Activated CD8-positive, alpha-beta memory T cell treated with anti-CD3 and anti-CD28 coated beads, Interleukin-2, amount 10 ng/mL, durations not matched to agents 7 days and 5 days (primary cell): Measurements from ENCODE around the gene OASL. TPM values are rescaled to one million over a fixed set of nuclear protein-coding genes. Genes with fewer than 3 reads are reported as not detected.

Source experiments
- ATAC-seq: fragments of 150-1000 bp; cut with Tn5 transposase; one replicate; pipeline ENCODE4 v1.10.0; 2021; ENCODE audit warnings: moderate library complexity
- CTCF ChIA-PET: fragments of 350-600 bp; sonication (Branson Sonifier 250); formaldehyde crosslinking; loops from one replicate; lab custom pipeline; 2021; ENCODE audit warnings: antibody characterized with exemption; lab: Charles Lee
- DNase-seq: peaks from one replicate; pipeline ENCODE4 v3.0.0-alpha.2; 2020
- H3K27ac Mint-ChIP-seq: one replicate; pipeline ENCODE4 v1.8.0; 2021; ENCODE audit warnings: mild to moderate bottlenecking, mixed read lengths
- H3K27me3 Mint-ChIP-seq: one replicate; pipeline ENCODE4 v1.8.0; 2021; ENCODE audit warnings: mixed read lengths
- H3K36me3 Mint-ChIP-seq: one replicate; pipeline ENCODE4 v1.8.0; 2021; ENCODE audit warnings: mild to moderate bottlenecking, mixed read lengths
- H3K4me1 Mint-ChIP-seq: one replicate; pipeline ENCODE4 v1.8.0; 2021; ENCODE audit warnings: mixed read lengths
- H3K4me3 Mint-ChIP-seq: one replicate; pipeline ENCODE4 v1.8.0; 2021; ENCODE audit warnings: mild to moderate bottlenecking, moderate library complexity, mixed read lengths
- H3K9me3 Mint-ChIP-seq: one replicate; pipeline ENCODE4 v1.8.0; 2022; ENCODE audit warnings: low read depth, mixed read lengths
- total RNA-seq, 2 experiments: library from RNA; stranded (reverse); gene quantifications; one replicate each; pipeline ENCODE4 v1.2.3, GENCODE V29; 2021

Gene OASL
- total RNA-seq, 2 experiments from 2014 or later: 55.3 to 135 TPM

GRCh38 chr12:120977531-120978295 lies 61.3 kb downstream of the OASL start:
- CTCF ChIA-PET: interaction anchor here (1.1 kb wide), 1 partner anchor 118 kb away, joined by 4 read pairs; no protein-coding TSS in a partner anchor
- H3K27ac Mint-ChIP-seq: no peak overlapping the region

GRCh38 chr12:120972870-120973543 lies 66.0 kb downstream of the OASL start:
- no peaks in the 10 kb centered on the region for H3K9me3 Mint-ChIP-seq
- H3K4me3 Mint-ChIP-seq: no peak overlapping the region
- H3K4me1 Mint-ChIP-seq: peaks cover 9% of the 10 kb centered on the region
- CTCF ChIA-PET: interaction anchor here (0.9 to 3.4 kb wide), 7 partner anchors 20 to 390 kb away, joined by 3 to 43 read pairs (median 4); partner anchors contain the start of gene POP5
- H3K27me3 Mint-ChIP-seq: no peaks in the 10 kb centered on the region
- DNase-seq (no peak), ATAC-seq (no peak)
- H3K36me3 Mint-ChIP-seq: no peaks in the 10 kb centered on the region
- no peak overlapping the region for H3K27ac Mint-ChIP-seq

More at GRCh38 chr12:120977531-120978295, 61.3 kb downstream of the OASL start:
- no peaks in the 10 kb centered on the region for H3K27me3 Mint-ChIP-seq
- no peak for ATAC-seq
- peaks cover 3% of the 10 kb centered on the region for H3K4me1 Mint-ChIP-seq
- no peak for DNase-seq
- no peak overlapping the region for H3K4me3 Mint-ChIP-seq
- H3K9me3 Mint-ChIP-seq: no peaks in the 10 kb centered on the region
- no peaks in the 10 kb centered on the region for H3K36me3 Mint-ChIP-seq

DNA sequence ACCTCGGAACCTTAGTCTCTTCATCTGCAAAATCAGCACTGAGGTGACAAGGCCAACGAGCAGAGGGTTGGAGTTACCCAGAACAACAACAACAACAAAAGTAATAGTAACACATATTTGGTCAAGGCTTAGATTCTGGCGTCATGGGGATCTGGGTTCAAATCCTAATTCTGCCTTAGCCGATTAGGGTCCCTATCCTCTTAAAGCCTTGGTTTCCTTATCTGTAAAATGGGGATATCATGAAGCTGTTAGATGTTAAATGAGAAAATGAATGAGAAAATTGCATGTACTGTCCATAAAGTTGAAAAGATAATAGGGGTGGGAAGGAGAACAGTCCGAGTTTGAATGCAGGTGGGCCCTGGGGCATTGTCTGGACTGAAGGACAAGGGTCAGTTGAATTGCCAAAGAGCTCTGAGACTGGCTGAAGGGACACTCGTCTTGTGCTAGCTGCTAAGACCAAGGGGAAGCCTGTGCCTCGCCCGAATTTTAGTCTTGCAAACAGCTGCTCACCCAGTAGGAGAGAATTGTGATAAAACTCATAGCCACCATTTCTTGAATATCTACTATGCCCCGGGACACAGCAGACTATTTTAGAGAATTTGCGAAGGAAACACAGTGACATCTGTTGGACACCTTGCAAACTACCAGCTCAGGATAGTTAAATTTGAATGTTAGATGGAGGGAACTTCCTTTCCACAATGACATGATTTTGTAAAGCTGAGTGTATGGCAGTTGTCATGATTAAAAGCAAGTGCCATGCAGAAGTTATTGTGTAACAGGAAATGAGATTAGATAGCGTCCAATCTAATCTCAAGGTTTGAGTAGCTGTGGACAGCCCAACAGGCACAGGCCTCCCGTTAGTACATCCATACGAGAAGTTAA lies 67.5 kb downstream of the OASL start:
- DNase-seq (peak; percentile 62), ATAC-seq (peak; percentile 91)
- no peak overlapping the region for H3K4me3 Mint-ChIP-seq
- H3K9me3 Mint-ChIP-seq: no peaks in the 10 kb centered on the region
- peaks cover 9% of the 10 kb centered on the region for H3K4me1 Mint-ChIP-seq
- H3K27ac Mint-ChIP-seq: no peak overlapping the region
- CTCF ChIA-PET: interaction anchor here (0.5 to 3.4 kb wide), 57 partner anchors 8 to 754 kb away, joined by 3 to 52 read pairs (median 4); partner anchors contain the start of genes CABP1, POP5, SPPL3 and UNC119B
- H3K27me3 Mint-ChIP-seq: no peaks in the 10 kb centered on the region
- no peaks in the 10 kb centered on the region for H3K36me3 Mint-ChIP-seq

GRCh38 chr12:120970310-120970709 lies 68.7 kb downstream of the OASL start:
- DNase-seq (no peak), ATAC-seq (no peak)
- Mint-ChIP-seq H3K27ac (no peak overlapping the region), H3K4me3 (no peak overlapping the region), H3K36me3 (no peaks in the 10 kb centered on the region), H3K27me3 (peaks cover 3% of the 10 kb centered on the region), H3K9me3 (no peaks in the 10 kb centered on the region), H3K4me1 (peaks cover 9% of the 10 kb centered on the region)
- CTCF ChIA-PET: interaction anchor here (0.7 to 3.4 kb wide), 4 partner anchors 31 to 388 kb away, joined by 3 to 52 read pairs (median 25); partner anchors contain the start of genes CABP1 and POP5

Other genes starting within 250 kb of the OASL start
- gene SPPL3, start 134.9 kb downstream of the OASL start, total RNA-seq: 10 to 100 TPM; 21.3 to 24.2 TPM
- not detected for gene HNF1A, start 60.7 kb downstream of the OASL start, total RNA-seq
- 10 to 100 TPM; 16.4 to 24.6 TPM for gene C12orf43, start 22.8 kb downstream of the OASL start, total RNA-seq
- 10 to 100 TPM in 1 of 2 experiments, 1 to 10 TPM in 1; 7.5 to 14.4 TPM for gene P2RX7, start 93.6 kb upstream of the OASL start, total RNA-seq
- gene P2RX4, start 170.9 kb upstream of the OASL start, total RNA-seq: 10 to 100 TPM; 52.6 to 64.8 TPM